Measurements from ENCODE around the gene PHACTR1.

The PHACTR1 gene

GRCh38 chr6:13250703-13251102 is 534.1 kb downstream of the PHACTR1 start:
- no peak for DNase-seq (ENCODE audit: low read depth)
- TF ChIP-seq CTCF (IDR thresholded peaks at IDR 0.05; ENCODE audit: control insufficient read depth, insufficient read depth, low read depth, low read length, missing control alignments): no peak

GRCh38 chr6:13251242-13251641 is 534.7 kb downstream of the PHACTR1 start:
- no peak for TF ChIP-seq CTCF (IDR thresholded peaks at IDR 0.05; ENCODE audit: control insufficient read depth, insufficient read depth, low read depth, low read length, missing control alignments)
- no peak overlapping the region for H3K4me3 ChIP-seq (ENCODE audit: control insufficient read depth, low read depth, low read length)
- no peak for DNase-seq (ENCODE audit: low read depth)

More at GRCh38 chr6:13250703-13251102, 534.1 kb downstream of the PHACTR1 start:
- H3K4me3 ChIP-seq (ENCODE audit: control insufficient read depth, low read depth, low read length): no peak overlapping the region

- no peak for DNase-seq (ENCODE audit: low read depth)
- TF ChIP-seq CTCF (IDR thresholded peaks at IDR 0.05; ENCODE audit: control insufficient read depth, insufficient read depth, low read depth, low read length, missing control alignments): no peak
- H3K4me3 ChIP-seq (ENCODE audit: control insufficient read depth, low read depth, low read length): no peak overlapping the region
Observed at GRCh38 chr6:13252790-13253189, 536.2 kb downstream of the PHACTR1 start.

- DNase-seq (ENCODE audit: low read depth): no peak
- no peak overlapping the region for H3K4me3 ChIP-seq (ENCODE audit: control insufficient read depth, low read depth, low read length)
- no peak for TF ChIP-seq CTCF (IDR thresholded peaks at IDR 0.05; ENCODE audit: control insufficient read depth, insufficient read depth, low read depth, low read length, missing control alignments)
Observed at GRCh38 chr6:13253272-13253671, 536.7 kb downstream of the PHACTR1 start.

- no peak overlapping the region for H3K4me3 ChIP-seq (ENCODE audit: control insufficient read depth, low read depth, low read length)
- no peak for TF ChIP-seq CTCF (IDR thresholded peaks at IDR 0.05; ENCODE audit: control insufficient read depth, insufficient read depth, low read depth, low read length, missing control alignments)
- no peak for DNase-seq (ENCODE audit: low read depth)
Observed at GRCh38 chr6:13256266-13257001, 539.9 kb downstream of the PHACTR1 start.

GRCh38 chr6:13259393-13259792 is 542.8 kb downstream of the PHACTR1 start:
- no peak for TF ChIP-seq CTCF (IDR thresholded peaks at IDR 0.05; ENCODE audit: control insufficient read depth, insufficient read depth, low read depth, low read length, missing control alignments)
- no peak for DNase-seq (ENCODE audit: low read depth)
- no peak overlapping the region for H3K4me3 ChIP-seq (ENCODE audit: control insufficient read depth, low read depth, low read length)

Data from AG09309 (cell line).